ENCODE measurements around the gene HIPK4. TPM values are rescaled to one million over a fixed set of nuclear protein-coding genes. Genes with fewer than 3 reads are reported as not detected.

The HIPK4 gene
- total and polyA plus RNA-seq, 9 of the 15 experiments (the other 6 are each of a cell fraction or from before 2014, with no cell fraction given), result 0.06 to 0.09 TPM; not detected in 7

DNA sequence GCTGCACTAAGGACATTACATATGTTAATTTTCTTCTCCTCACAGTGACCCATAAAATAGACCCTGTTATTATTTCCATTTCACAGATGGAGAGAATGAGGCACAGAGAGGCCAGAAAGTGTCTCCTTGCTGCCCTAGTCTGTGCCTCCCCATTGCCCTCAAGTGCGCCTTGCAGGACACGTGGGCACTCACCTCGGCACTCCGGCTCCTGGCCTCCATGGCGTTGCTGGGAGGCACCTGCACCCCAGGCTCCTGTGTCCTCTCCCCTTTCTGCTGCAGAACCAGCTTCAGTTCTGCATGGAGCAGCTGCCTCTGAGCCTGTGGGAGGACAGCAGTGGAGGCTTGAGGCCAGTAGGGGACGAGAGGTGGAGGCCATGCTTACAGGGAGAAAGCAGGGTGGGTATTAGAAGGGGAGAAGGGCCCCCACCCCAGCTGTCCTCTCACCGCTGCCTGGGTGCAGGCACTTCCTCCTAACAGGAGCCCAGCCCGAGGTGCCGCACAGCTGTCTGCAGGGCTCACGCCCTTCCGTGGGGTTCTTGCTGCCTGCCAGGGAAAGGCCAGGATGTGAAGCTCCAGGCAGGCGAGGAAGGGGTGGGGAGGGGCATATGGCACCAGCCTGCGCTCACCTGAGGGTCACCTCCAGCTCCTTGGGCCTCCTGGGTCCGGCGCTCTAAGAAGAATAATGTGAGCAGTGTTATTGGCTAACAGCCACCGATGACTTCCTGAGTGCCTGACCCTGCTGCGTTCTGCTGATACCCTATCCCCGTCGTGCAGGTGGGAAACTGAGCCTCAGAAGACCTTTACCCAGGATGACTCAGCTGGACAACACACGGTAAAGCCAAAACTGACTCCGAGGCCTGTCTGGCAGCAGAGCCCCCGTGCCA lies 18.0 kb upstream of the HIPK4 start (continued):
- TF ChIP-seq CEBPZ (IDR thresholded peaks at IDR 0.05; ENCODE audit: borderline replicate concordance, low read depth, low read length), result no peak
- TF ChIP-seq, protein P1, sequence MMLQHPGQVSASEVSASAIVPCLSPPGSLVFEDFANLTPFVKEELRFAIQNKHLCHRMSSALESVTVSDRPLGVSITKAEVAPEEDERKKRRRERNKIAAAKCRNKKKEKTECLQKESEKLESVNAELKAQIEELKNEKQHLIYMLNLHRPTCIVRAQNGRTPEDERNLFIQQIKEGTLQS (IDR thresholded peaks at IDR 0.05), result peak; percentile 14; the same call in 1 of the 2 replicates
- TF ChIP-seq, protein P1 (CRISPR knock-in tag; conservative IDR thresholded peaks at IDR 0.05), result no peak

All from K562 (cell line).